GM12873 (cell line): ENCODE measurements around the gene IPCEF1.

Experiments used
- CTCF ChIP-seq: IDR thresholded peaks from 2 replicates; pipeline ENCODE4 v1.5.1; 2012; ENCODE audit warnings: low read depth, mild to moderate bottlenecking, moderate library complexity, low read length, control low read depth; ENCODE audit not compliant: insufficient read depth; ENCODE audit errors: missing control alignments

IPCEF1 gene

GRCh38 chr6:154395878-154396277, 39.3 kb upstream of the IPCEF1 start:
- TF ChIP-seq CTCF = no peak

GRCh38 chr6:154395316-154395715, 38.7 kb upstream of the IPCEF1 start:
- no peak for TF ChIP-seq CTCF

- no peak for TF ChIP-seq CTCF
Measured at GRCh38 chr6:154394571-154394970, 38.0 kb upstream of the IPCEF1 start.

- no peak for TF ChIP-seq CTCF
Measured at GRCh38 chr6:154390034-154390433, 33.4 kb upstream of the IPCEF1 start.

GRCh38 chr6:154388803-154389202, 32.2 kb upstream of the IPCEF1 start:
- no peak for TF ChIP-seq CTCF

- TF ChIP-seq CTCF = no peak
Measured at GRCh38 chr6:154386848-154387717, 30.5 kb upstream of the IPCEF1 start.

GRCh38 chr6:154384191-154384590, 27.6 kb upstream of the IPCEF1 start:
- no peak for TF ChIP-seq CTCF
